Measurements from ENCODE around the gene C17orf107. TPM values are rescaled to one million over a fixed set of nuclear protein-coding genes. Genes with fewer than 3 reads are reported as not detected.
"Not testable (repeated sequence)": the region's sequence is repeated elsewhere in the genome, so short reads cannot be mapped to it uniquely, and the experiment has no call there.

The C17orf107 gene
- polyA plus RNA-seq, 6 donors from 2014 or later = 1.6 to 2.6 (median 2.1) TPM; not detected in 1

DNA sequence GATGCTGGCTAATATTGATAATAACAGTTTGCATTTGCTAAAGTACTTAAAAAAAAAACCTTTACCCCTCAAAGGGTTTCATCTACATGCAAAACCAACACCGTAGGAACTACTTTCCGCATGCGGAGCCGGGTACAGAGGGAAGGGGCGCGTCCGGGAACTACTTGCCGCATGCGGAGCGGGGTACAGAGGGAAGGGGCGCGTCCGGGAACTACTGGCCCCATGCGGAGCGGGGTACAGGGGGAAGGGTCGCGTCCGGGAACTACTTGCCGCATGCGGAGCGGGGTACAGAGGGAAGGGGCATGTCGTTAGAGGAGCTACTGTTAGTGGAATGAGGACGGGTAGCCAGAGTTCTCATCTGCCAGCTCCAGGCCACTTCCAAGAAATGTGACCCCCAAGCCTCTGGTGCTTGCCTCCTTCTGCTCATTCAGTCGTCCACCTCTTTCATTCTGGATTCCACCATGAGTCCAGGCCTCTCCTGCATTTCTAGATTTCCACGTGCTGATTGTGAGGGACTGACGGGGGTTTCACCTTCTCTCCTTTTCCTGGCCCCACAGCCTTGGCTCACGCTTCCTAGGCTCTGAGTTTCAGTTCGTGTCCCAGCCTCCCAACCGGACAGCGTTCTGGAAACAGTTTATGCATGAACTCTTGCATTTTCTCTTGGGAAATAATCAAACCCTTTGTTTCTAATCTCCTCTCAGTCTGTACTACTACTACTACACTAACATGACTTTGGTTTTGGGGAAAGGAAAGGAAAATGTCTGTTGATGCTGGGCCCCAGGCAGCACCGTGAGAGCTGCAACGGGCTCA, 39.3 kb upstream of the C17orf107 start:
- Mint-ChIP-seq H3K4me3 (no peak overlapping the region), H3K36me3 (peaks cover 4 to 7% of the 10 kb centered on the region in 2 donors), H3K27me3 (no peaks in the 10 kb centered on the region), H3K27ac (peak overlapping the region in 1 of 6 donors; percentile 83), H3K9me3 (no peaks in the 10 kb centered on the region), H3K4me1 (peaks cover 16 to 21% (median 21%) of the 10 kb centered on the region in 3 donors)
- no peak for ATAC-seq (ENCODE audit: low read depth in 2 of 2)
- no peak for DNase-seq

DNA sequence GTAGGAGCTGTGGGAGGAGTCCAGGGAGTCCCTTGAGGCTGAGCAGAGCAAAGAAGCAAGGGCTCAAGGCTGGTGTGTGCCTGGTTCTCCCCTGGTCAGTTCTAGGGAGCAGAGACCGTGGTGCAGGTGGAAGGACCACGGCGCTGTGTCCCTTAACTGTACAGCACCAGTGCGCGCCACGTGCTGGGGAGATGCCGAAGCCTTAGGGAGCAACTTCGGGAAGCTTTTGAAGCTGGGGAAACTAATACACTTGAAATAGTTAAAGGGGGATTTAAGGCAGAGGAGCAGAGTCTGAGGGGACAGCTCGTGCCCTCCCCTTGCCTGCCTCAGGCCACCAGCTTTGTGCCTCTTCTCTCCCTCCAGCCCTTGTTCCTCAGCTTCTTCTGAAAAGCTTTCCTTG, 38.7 kb upstream of the C17orf107 start:
- H3K27me3 Mint-ChIP-seq = no peaks in the 10 kb centered on the region
- no peak for ATAC-seq (ENCODE audit: low read depth in 2 of 2)
- no peak for DNase-seq
- H3K36me3 Mint-ChIP-seq = peaks cover 4 to 7% of the 10 kb centered on the region in 2 donors
- peaks cover 16 to 21% (median 21%) of the 10 kb centered on the region in 3 donors for H3K4me1 Mint-ChIP-seq
- H3K4me3 Mint-ChIP-seq = no peak overlapping the region
- H3K27ac Mint-ChIP-seq = peak overlapping the region in 1 of 6 donors; percentile 83
- no peaks in the 10 kb centered on the region for H3K9me3 Mint-ChIP-seq

DNA sequence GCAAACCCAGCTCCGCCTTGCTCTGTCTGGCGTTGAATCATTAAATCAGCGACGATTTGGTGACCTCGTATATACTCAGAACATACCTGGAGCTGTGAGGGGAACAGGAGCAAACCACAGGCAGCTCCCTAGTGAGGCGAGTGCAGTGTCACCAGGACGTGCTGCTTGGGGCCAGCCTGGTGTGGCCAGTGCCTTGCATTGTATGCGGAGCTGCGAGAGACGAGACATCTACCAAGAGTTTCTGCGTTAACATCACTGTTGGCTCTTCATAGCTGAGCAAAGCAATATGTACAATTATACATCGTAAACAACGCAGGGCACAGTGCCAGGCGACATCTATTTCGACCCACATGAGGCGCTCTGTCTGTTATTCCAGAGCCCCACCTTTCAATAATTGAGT, 38.3 kb upstream of the C17orf107 start:
- peaks cover 16 to 21% (median 20%) of the 10 kb centered on the region in 3 donors for H3K4me1 Mint-ChIP-seq
- ATAC-seq (ENCODE audit: low read depth in 2 of 2) (no peak), DNase-seq (no peak)
- H3K4me3 Mint-ChIP-seq = no peak overlapping the region
- H3K36me3 Mint-ChIP-seq = peaks cover 4 to 7% of the 10 kb centered on the region in 2 donors
- no peaks in the 10 kb centered on the region for H3K27me3 Mint-ChIP-seq
- H3K9me3 Mint-ChIP-seq = no peaks in the 10 kb centered on the region
- no peak overlapping the region for H3K27ac Mint-ChIP-seq

DNA sequence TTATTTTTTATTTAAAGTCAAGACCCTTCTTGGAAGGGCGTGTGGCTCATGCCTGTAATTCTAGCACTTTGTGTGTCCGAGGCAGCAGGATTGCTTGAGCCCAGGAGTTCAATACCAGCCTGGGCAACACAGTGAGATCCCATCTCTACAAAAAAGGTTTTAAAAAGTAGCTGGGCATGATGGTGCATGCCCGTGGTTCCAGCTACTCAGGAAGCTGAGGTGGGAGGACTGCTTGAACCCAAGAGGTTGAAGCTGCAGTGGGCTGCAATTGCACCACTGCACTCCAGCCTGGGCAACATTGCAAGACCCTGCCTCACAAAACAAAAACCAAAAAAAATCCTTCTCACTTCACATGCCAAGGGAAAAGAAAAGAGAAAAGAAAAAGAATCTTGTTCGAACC, 36.6 kb upstream of the C17orf107 start:
- no peaks in the 10 kb centered on the region for H3K27me3 Mint-ChIP-seq
- H3K4me1 Mint-ChIP-seq = peaks cover 6 to 9% (median 9%) of the 10 kb centered on the region in 3 donors
- H3K36me3 Mint-ChIP-seq = peaks cover 4 to 7% of the 10 kb centered on the region in 2 donors
- DNase-seq = no peak
- H3K9me3 Mint-ChIP-seq = no peaks in the 10 kb centered on the region
- H3K27ac Mint-ChIP-seq = no peak overlapping the region
- no peak for ATAC-seq (ENCODE audit: low read depth in 2 of 2)
- H3K4me3 Mint-ChIP-seq = no peak overlapping the region

- Mint-ChIP-seq H3K27ac (no peak overlapping the region), H3K4me1 (peaks cover 4 to 12% (median 10%) of the 10 kb centered on the region in 3 donors), H3K27me3 (no peaks in the 10 kb centered on the region), H3K9me3 (no peaks in the 10 kb centered on the region), H3K36me3 (peaks cover 4 to 7% of the 10 kb centered on the region in 2 donors), H3K4me3 (no peak overlapping the region)
- ATAC-seq (ENCODE audit: low read depth in 2 of 2) (no peak), DNase-seq (no peak)
Measured at GRCh38 chr17:4863321-4863720, 36.0 kb upstream of the C17orf107 start.

- not testable (repeated sequence) for H3K27me3 Mint-ChIP-seq; H3K4me3 Mint-ChIP-seq; ATAC-seq (ENCODE audit: low read depth in 2 of 2); DNase-seq; H3K9me3 Mint-ChIP-seq; H3K36me3 Mint-ChIP-seq; H3K27ac Mint-ChIP-seq
- H3K4me1 Mint-ChIP-seq = peaks cover 4 to 15% (median 8%) of the 10 kb centered on the region in 3 donors
Measured at GRCh38 chr17:4867535-4867934, 31.8 kb upstream of the C17orf107 start.

DNA sequence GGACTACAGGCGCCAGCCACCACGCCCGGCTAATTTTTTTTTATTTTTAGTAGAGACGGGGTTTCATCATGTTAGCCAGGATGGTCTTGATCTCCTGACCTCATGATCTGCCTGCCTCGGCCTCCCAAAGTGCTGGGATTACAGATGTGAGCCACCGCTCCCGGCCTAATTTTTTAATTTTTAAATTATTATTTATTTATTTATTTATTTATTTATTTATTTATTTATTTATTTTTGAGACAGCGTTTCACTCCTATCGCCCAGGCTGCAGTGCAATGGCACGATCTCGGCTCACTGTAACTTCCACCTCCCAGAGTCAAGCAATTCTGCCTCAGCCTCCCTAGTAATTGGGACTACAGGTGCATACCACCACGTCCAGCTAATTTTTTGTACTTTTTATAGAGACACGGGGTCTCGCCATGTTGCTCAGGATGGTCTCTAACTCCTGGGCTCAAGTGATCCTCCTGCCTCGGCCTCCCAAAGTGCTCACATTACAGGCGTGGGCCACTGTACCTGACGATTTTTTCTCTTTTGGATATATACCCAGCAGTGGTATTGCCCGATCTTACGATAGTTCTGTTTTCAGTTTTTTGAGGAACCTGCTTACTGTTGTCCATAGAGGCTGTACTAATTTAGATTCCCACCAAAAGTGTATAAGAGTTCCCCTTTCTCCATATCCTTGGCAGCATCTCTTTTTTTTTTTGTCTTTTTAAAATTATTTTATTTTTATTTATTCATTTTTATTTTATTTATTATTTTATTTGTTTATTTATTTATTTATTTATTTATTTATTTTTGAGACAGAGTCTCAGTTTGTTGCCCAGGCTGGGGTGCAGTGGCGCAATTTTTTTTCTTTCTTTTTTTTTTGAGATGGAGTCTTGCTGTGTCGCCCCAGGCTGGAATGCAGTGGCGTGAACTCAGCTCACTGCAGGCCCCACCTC, 30.0 kb upstream of the C17orf107 start:
- not testable (repeated sequence) for H3K27me3 Mint-ChIP-seq; H3K36me3 Mint-ChIP-seq; DNase-seq; ATAC-seq (ENCODE audit: low read depth in 2 of 2); H3K4me3 Mint-ChIP-seq; H3K9me3 Mint-ChIP-seq
- Mint-ChIP-seq H3K4me1 (peaks cover 8 to 12% (median 12%) of the 10 kb centered on the region in 3 donors), H3K27ac (peak overlapping the region in 1 of 6 donors; percentile 61)

DNA sequence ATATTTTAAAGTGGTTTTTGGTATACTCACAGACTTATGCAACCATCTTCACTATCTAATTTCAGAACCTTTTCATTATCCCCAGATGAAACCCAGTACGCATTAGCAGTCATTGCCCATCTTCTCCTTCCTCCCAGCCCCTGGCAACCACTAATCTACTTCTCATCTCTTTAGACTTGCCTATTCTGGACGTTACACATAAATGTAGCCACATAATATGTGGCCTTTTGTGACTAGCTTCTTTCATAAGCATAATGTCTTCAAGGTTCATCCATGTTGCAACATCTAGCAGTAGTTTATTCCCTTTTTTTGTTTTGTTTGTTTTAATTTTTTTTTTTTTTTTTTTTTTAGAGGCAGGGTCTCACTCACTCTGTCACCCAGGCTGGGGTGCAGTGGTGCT, 28.5 kb upstream of the C17orf107 start:
- Mint-ChIP-seq H3K4me1 (peaks cover 8 to 13% (median 12%) of the 10 kb centered on the region in 3 donors), H3K9me3 (no peaks in the 10 kb centered on the region), H3K4me3 (no peak overlapping the region), H3K27me3 (no peaks in the 10 kb centered on the region), H3K27ac (no peak overlapping the region), H3K36me3 (no peaks in the 10 kb centered on the region)
- no peak for DNase-seq
- no peak for ATAC-seq (ENCODE audit: low read depth in 2 of 2)

DNA sequence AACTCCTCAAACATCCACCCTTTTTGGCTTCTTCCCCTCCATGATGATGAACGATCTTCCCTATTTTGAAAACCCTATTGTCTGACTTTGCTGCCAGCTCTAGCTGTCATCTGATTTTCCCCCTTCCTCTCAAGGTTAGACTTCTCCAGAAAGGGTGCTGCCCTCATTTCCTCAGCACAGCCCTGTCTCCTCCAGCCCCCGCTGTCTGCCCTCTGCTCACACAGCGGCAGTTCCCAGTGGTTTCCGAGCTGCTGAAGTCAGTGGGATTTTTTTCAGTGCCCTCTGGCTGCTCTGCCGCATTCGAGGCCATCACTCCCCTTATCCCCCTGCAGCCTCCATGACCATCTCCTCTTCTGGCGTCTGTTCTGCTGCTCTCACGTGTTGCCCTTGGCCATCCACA, 26.6 kb upstream of the C17orf107 start:
- ATAC-seq (ENCODE audit: low read depth in 2 of 2) (no peak), DNase-seq (no peak)
- Mint-ChIP-seq H3K4me1 (peaks cover 12 to 13% (median 12%) of the 10 kb centered on the region in 3 donors), H3K4me3 (no peak overlapping the region), H3K27ac (peak overlapping the region in 2 of 6 donors; percentile 23 to 53), H3K9me3 (no peaks in the 10 kb centered on the region), H3K36me3 (no peaks in the 10 kb centered on the region), H3K27me3 (no peaks in the 10 kb centered on the region)

- ATAC-seq (ENCODE audit: low read depth in 2 of 2) (no peak), DNase-seq (no peak)
- peaks cover 9 to 16% (median 11%) of the 10 kb centered on the region in 3 donors for H3K4me1 Mint-ChIP-seq
- H3K27me3 Mint-ChIP-seq = no peaks in the 10 kb centered on the region
- H3K9me3 Mint-ChIP-seq = no peaks in the 10 kb centered on the region
- no peak overlapping the region for H3K4me3 Mint-ChIP-seq
- peaks cover 4 to 7% of the 10 kb centered on the region in 2 donors for H3K36me3 Mint-ChIP-seq
- H3K27ac Mint-ChIP-seq = no peak overlapping the region
Measured at GRCh38 chr17:4877089-4877488, 22.2 kb upstream of the C17orf107 start.

GRCh38 chr17:4879601-4880000, 19.7 kb upstream of the C17orf107 start:
- Mint-ChIP-seq H3K36me3 (peaks cover 4 to 7% of the 10 kb centered on the region in 2 donors), H3K4me1 (peaks cover 0 to 15% (median 12%) of the 10 kb centered on the region in 3 donors), H3K9me3 (no peaks in the 10 kb centered on the region), H3K27ac (no peak overlapping the region), H3K4me3 (no peak overlapping the region), H3K27me3 (no peaks in the 10 kb centered on the region)
- DNase-seq (no peak), ATAC-seq (ENCODE audit: low read depth in 2 of 2) (no peak)

DNA sequence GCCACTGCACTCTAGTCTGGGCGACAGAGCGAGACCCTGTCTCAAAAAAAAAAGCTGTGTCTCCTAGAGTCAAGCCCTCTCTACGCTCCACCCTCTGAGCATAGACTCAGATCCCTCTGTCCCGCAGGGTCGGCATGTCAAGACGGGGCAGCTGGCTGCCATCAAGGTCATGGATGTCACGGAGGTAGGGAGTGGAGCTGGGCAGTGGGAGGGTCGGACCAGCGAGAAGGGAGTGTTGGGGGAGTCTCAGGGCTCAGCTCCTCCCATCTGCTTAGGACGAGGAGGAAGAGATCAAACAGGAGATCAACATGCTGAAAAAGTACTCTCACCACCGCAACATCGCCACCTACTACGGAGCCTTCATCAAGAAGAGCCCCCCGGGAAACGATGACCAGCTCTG, 18.5 kb upstream of the C17orf107 start:
- Mint-ChIP-seq H3K4me1 (peaks cover 0 to 18% (median 15%) of the 10 kb centered on the region in 3 donors), H3K9me3 (no peaks in the 10 kb centered on the region), H3K4me3 (no peak overlapping the region), H3K27me3 (no peaks in the 10 kb centered on the region), H3K27ac (peak overlapping the region in 1 of 6 donors; percentile 87), H3K36me3 (peaks cover 4 to 19% of the 10 kb centered on the region in 2 donors)
- ATAC-seq (ENCODE audit: low read depth in 2 of 2) (no peak), DNase-seq (no peak)

DNA sequence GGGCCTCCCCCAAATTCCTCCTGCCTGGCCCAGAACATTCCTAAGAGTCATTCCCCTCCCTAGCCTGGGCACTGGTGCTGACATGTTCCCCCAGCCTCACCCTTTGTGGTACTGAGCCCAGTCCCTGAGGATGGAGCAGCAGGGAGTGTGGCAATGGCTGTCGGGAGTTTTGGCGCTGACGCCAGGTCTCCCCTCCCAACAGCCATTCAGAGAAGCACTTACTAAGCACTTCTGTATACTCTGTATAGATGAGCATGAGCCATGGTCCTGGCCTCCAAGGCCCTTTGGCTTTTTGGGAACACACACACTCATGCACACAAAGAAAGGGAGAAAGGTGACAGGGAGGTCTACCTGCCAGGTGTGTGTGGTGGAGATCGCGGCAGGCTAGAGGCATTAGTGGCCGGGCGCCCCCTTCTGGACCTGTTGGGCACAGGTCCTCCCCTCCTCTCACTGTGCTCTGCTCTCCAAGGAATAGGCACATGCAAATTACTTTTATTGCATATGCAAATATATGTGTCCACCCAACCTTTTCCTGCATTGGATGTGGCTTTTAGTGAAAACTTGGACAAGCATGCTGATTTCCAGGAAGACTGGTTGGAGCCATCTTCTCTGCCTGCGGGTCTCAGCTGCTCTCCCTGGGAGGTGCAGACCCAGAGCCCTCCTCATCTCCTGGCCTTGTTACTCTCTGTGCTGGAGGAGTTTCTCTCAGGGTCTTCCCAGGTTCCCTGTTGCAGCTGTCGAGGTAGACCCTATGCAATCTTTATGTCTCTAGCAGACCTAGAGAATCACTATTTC, 17.4 kb upstream of the C17orf107 start:
- Mint-ChIP-seq H3K4me3 (no peak overlapping the region), H3K27ac (peak overlapping the region in 2 of 6 donors; percentile 47 to 60)
- DNase-seq = peak; percentile 52

More for the DNA sequence above, 17.4 kb upstream of the C17orf107 start:
- Mint-ChIP-seq H3K9me3 (no peaks in the 10 kb centered on the region), H3K36me3 (peaks cover 4 to 24% of the 10 kb centered on the region in 2 donors), H3K4me1 (peaks cover 0 to 18% (median 11%) of the 10 kb centered on the region in 3 donors), H3K27me3 (no peaks in the 10 kb centered on the region)
- ATAC-seq (ENCODE audit: low read depth in 2 of 2) = peak; percentile 90 to 96
